Ishikawa (cell line): ENCODE results near the gene RABGAP1.

Experiments used
- CEBPB ChIP-seq: IDR thresholded peaks from 2 replicates; pipeline ENCODE4 v1.6.1; 2012
- CREB1 ChIP-seq: IDR thresholded peaks from 2 replicates; pipeline ENCODE4 v1.6.1; 2012; ENCODE audit warnings: low read depth
- EGR1 ChIP-seq: IDR thresholded peaks from 2 replicates; pipeline ENCODE4 v1.6.1; 2012
- EP300 ChIP-seq: IDR thresholded peaks from 2 replicates; pipeline ENCODE4 v1.6.1; 2012; ENCODE audit warnings: borderline replicate concordance
- FOXM1 ChIP-seq: IDR thresholded peaks from 2 replicates; pipeline ENCODE4 v1.6.1; 2012; ENCODE audit warnings: low read depth, borderline replicate concordance
- NFIC ChIP-seq: IDR thresholded peaks from 2 replicates; pipeline ENCODE4 v1.6.1; 2012
- RAD21 ChIP-seq: IDR thresholded peaks from 2 replicates; pipeline ENCODE4 v1.6.1; 2012; ENCODE audit warnings: low read depth
- TAF1 ChIP-seq: IDR thresholded peaks from 2 replicates; pipeline ENCODE4 v1.6.1; 2012; ENCODE audit warnings: low read depth, mild to moderate bottlenecking
- TCF12 ChIP-seq: IDR thresholded peaks from 2 replicates; pipeline ENCODE4 v1.6.1; 2012; ENCODE audit warnings: low read depth
- TEAD4 ChIP-seq: IDR thresholded peaks from 2 replicates; pipeline ENCODE4 v1.6.1; 2012
- YY1 ChIP-seq: IDR thresholded peaks from 2 replicates; pipeline ENCODE4 v1.6.1; 2012; ENCODE audit warnings: low read depth
- ZBTB7A ChIP-seq: IDR thresholded peaks from 2 replicates; pipeline ENCODE4 v1.6.1; 2012; ENCODE audit warnings: low read depth
- TF ChIP-seq, protein P1 (sequence below): IDR thresholded peaks from 2 replicates; pipeline ENCODE4 v1.6.1; 2012
- TF ChIP-seq, protein P2 (sequence below): IDR thresholded peaks from 2 replicates; pipeline ENCODE4 v1.6.1; 2012
- TF ChIP-seq, protein P3 (sequence below): IDR thresholded peaks from 2 replicates; pipeline ENCODE4 v1.6.1; 2012; ENCODE audit warnings: low read depth, mild to moderate bottlenecking

The RABGAP1 gene

DNA sequence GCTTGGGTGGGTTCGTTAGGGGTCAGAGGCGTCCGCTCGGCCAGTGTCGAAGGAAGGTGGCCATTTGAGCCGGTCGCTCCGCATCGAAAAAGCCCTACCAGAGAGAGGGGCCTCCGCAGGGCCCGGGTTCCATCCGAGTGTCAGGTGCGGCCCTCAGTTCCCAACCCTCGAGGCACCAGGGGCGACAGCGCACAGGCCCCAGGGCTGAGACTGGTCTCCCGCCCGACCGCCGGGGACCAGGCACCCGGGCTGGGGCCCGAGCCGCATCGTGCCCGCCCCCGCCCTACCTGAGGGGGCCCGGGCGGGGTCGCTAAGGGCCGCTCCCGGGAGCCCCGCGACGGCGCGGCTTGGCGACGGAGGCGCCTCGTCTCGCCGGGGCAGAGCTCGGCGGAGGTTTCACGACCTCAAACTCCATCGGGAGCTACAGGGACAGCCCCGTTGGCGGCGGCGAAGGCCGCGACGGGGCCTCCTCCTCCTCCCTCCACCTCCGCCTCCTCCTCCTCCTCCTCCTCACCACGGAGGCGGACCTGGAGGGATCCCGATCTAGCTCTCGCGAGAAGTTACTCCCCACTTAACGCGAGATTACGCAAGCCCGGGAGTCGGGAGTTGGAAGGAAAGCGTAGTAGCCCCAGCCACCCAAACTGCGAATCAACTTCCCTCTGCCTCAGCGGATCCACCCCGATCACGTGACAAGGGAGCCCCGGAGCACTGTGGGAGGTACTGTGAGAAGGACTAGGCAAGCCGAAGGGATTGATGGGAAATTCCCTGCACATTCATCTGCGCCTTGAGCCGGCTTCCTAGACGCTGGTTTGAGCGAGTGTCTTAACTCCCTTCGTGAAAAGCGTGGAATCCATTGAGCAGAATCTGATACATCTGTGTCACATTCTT lies 35.8 kb upstream of the RABGAP1 start, which contains the start of gene RC3H2:
RC3H2 (minus strand) TSS at position 537 of the 888 bp plus-strand sequence. CDS start 7,850 bp downstream, outside the sequence.
- TF ChIP-seq, protein P1, sequence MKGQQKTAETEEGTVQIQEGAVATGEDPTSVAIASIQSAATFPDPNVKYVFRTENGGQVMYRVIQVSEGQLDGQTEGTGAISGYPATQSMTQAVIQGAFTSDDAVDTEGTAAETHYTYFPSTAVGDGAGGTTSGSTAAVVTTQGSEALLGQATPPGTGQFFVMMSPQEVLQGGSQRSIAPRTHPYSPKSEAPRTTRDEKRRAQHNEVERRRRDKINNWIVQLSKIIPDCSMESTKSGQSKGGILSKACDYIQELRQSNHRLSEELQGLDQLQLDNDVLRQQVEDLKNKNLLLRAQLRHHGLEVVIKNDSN = peak; percentile 98
- TF ChIP-seq, protein P2, sequence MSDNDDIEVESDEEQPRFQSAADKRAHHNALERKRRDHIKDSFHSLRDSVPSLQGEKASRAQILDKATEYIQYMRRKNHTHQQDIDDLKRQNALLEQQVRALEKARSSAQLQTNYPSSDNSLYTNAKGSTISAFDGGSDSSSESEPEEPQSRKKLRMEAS = peak; percentile 68
- peak; percentile 51 for TF ChIP-seq TCF12
- no peak for TF ChIP-seq NFIC
- peak; percentile 87 for TF ChIP-seq EGR1
- no peak for TF ChIP-seq CREB1
- no peak; the same call in 1 of the 2 replicates for TF ChIP-seq YY1
- TF ChIP-seq EP300 = no peak
- TF ChIP-seq CEBPB = peak; percentile 85
- TF ChIP-seq TAF1 = peak; percentile 68; the same call in 1 of the 2 replicates
- no peak for TF ChIP-seq RAD21
- TF ChIP-seq, protein P3, sequence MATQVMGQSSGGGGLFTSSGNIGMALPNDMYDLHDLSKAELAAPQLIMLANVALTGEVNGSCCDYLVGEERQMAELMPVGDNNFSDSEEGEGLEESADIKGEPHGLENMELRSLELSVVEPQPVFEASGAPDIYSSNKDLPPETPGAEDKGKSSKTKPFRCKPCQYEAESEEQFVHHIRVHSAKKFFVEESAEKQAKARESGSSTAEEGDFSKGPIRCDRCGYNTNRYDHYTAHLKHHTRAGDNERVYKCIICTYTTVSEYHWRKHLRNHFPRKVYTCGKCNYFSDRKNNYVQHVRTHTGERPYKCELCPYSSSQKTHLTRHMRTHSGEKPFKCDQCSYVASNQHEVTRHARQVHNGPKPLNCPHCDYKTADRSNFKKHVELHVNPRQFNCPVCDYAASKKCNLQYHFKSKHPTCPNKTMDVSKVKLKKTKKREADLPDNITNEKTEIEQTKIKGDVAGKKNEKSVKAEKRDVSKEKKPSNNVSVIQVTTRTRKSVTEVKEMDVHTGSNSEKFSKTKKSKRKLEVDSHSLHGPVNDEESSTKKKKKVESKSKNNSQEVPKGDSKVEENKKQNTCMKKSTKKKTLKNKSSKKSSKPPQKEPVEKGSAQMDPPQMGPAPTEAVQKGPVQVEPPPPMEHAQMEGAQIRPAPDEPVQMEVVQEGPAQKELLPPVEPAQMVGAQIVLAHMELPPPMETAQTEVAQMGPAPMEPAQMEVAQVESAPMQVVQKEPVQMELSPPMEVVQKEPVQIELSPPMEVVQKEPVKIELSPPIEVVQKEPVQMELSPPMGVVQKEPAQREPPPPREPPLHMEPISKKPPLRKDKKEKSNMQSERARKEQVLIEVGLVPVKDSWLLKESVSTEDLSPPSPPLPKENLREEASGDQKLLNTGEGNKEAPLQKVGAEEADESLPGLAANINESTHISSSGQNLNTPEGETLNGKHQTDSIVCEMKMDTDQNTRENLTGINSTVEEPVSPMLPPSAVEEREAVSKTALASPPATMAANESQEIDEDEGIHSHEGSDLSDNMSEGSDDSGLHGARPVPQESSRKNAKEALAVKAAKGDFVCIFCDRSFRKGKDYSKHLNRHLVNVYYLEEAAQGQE = no peak
- peak; percentile 74 for TF ChIP-seq TEAD4

DNA sequence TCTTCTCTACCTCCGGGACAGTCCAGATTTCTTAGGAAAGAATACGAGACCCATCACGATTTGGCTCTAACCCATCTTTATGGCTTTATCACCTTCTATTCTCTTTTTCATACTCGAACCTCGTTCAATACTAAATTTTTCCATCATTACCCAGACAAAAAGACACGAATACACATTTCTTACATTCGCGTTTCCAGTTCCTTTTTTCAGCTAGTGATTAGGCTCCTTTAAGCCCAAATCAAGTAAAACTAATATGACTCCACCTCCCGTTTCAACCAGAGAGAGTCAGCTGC lies 28.2 kb upstream of the RABGAP1 start:
- TF ChIP-seq ZBTB7A (no peak), TEAD4 (no peak), EGR1 (no peak), CEBPB (no peak), TAF1 (no peak), EP300 (no peak), NFIC (no peak), TCF12 (no peak), YY1 (no peak), CREB1 (no peak), FOXM1 (no peak), RAD21 (no peak)
- TF ChIP-seq, protein P1 = no peak
- TF ChIP-seq, protein P3 = no peak
- TF ChIP-seq, protein P2 = no peak

DNA sequence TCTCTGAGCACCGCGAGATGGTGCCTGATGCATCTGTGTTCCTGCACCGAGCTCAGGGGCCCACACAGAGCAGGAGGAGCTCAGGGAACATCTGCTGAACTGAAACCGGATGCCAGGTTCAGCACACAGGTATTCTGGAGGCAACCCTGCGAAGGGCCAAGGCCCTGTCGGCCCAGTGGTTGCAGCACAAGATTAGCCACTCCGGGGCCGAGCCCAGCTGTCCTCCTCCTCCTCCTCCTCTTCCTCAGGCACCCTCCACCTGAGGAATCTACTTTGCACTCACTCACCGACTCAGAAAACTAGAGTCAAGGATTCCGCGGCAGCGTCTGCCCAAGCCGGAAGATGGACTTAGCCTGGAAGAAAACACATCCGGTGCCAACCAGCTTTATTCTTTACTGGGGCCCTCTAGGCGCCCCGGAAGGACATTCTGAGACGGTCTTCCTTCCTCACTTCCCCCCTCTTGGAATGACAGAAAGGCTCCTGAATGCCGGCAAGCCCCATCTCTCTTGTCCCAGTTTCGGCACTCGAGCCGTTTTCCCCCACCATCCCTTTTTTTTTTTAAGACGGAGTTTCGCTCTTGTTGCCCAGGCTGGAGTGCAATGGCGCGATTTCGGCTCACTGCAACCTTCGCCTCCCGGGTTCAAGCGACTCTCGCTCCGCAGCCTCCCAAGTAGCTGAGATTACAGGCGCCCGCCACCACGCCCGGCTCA lies 27.7 kb upstream of the RABGAP1 start, which contains the start of gene ZBTB6:
ZBTB6 (minus strand) TSS at position 360 of the 710 bp plus-strand sequence. CDS start 1,251 bp downstream, outside the sequence.
- peak; percentile 61 for TF ChIP-seq TAF1
- TF ChIP-seq YY1 = peak; percentile 49; the same call in 1 of the 2 replicates
- TF ChIP-seq, protein P3 = no peak
- TF ChIP-seq, protein P1 = no peak
- TF ChIP-seq, protein P2 = peak; percentile 15; the same call in 1 of the 2 replicates
